Sigmoid colon (tissue), 4 donors: ENCODE data around the gene DCHS2.

Source experiments
- EP300 ChIP-seq, 4 donors: sonication (generic); formaldehyde crosslinking; IDR thresholded peaks; one replicate each; pipeline ENCODE4 v1.6.1; 2017; ENCODE audit warnings: antibody characterized with exemption in 4 of 4
- POLR2A ChIP-seq, 2 donors: fragments of 450-650 bp; IDR thresholded peaks; one replicate each; pipeline ENCODE4 v1.6.1; 2016; ENCODE audit warnings: antibody characterized with exemption in 2 of 2, mild to moderate bottlenecking in 2 of 2, moderate library complexity in 2 of 2
- POLR2AphosphoS5 ChIP-seq, 4 donors: sonication (generic); formaldehyde crosslinking; IDR thresholded peaks; one replicate each; pipeline ENCODE4 v1.6.1; 2017; ENCODE audit warnings: antibody characterized with exemption in 4 of 4
- TF ChIP-seq, protein P1 (sequence below), 4 experiments: fragments of 450-650 bp in 3 of 4; fragments of 200-600 bp in 1 of 4; IDR thresholded peaks; one replicate each; pipeline ENCODE4 v1.5.1; 2016 to 2019; ENCODE audit warnings: antibody characterized with exemption in 4 of 4, mild to moderate bottlenecking in 3 of 4, moderate library complexity in 2 of 4

- TF ChIP-seq, protein P1, sequence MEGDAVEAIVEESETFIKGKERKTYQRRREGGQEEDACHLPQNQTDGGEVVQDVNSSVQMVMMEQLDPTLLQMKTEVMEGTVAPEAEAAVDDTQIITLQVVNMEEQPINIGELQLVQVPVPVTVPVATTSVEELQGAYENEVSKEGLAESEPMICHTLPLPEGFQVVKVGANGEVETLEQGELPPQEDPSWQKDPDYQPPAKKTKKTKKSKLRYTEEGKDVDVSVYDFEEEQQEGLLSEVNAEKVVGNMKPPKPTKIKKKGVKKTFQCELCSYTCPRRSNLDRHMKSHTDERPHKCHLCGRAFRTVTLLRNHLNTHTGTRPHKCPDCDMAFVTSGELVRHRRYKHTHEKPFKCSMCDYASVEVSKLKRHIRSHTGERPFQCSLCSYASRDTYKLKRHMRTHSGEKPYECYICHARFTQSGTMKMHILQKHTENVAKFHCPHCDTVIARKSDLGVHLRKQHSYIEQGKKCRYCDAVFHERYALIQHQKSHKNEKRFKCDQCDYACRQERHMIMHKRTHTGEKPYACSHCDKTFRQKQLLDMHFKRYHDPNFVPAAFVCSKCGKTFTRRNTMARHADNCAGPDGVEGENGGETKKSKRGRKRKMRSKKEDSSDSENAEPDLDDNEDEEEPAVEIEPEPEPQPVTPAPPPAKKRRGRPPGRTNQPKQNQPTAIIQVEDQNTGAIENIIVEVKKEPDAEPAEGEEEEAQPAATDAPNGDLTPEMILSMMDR (IDR thresholded peaks at IDR 0.05) = no peak
- TF ChIP-seq POLR2AphosphoS5 (IDR thresholded peaks at IDR 0.05) (no peak), EP300 (IDR thresholded peaks at IDR 0.05) (no peak), POLR2A (IDR thresholded peaks at IDR 0.05) (no peak)
Observed at GRCh38 chr4:154529728-154530519, 38.3 kb upstream of the DCHS2 start.
